ENCODE results near the gene ENOSF1.

ENOSF1 gene

GRCh38 chr18:629269-630150, 82.9 kb downstream of the ENOSF1 start:
- no peak for DNase-seq

DNA sequence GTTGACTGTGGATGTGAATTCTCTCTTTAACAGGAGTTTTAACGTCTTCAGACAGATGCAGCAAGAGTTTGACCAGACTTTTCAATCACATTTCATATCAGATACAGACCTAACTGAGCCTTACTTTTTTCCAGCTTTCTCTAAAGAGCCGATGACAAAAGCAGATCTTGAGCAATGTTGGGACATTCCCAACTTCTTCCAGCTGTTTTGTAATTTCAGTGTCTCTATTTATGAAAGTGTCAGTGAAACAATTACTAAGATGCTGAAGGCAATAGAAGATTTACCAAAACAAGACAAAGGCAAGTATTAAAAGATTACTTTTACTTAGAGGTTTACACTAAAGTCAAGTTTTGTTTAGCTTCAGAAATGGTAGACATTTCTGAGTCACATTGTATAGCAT, 85.2 kb downstream of the ENOSF1 start:
- no peak for DNase-seq

DNA sequence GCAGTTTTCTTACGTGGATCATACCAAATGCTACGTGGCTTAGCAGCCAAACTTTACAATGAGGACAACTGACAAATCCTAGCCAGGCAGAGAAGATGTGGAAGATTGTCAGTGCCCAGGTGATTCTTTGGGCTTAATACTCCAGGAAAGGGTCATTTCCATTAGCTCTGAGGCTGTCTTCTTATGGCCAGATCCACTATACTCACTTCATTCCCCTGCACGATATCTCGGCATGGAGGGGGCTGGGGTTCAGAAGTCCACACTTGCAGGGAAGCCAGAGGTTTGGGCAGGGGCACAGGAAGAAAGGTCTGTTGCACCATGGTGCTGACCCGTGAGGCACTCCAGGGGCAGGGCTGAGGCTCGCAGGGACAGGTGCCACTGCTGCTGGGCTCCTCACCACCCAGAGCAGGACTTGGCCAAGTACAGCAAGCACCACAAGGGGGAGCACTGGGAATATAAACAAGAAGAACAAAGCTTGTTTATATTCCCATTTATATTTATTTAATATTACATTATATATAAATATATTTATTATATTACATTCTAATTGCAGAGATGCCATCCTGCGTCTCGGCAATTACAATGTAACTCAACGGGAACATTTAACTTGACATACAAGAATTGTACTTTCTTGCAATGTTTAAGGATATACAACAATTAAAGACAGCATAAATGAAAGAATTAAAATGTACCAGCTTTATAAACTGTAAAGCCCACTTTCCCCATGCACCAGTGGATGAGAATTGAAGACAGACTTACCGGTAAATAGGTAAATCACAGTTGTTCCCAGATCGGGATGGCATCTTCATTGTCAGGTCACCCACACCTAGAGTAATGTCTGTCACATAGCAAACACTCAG, 88.4 kb downstream of the ENOSF1 start:
- peak; percentile 11 to 57 (median 26) for DNase-seq

DNA sequence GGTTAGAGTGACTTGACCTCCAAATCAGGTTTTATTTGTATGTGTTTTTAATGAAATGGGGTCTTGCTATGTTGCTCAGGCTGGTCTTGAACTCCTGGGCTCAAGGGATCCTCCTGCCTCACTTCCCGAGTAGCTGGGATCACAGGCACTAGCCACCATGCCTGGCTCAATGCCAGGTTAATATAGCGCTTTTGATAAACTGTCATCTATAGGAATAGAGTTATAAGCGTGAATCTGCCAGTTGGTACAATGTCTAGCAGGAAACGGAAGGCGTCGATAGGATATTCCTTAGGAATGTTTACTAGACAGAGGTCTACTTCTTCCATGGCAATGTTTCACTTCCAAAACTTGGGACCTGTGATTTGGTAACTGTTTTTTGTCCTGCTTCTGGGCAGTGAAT, 90.1 kb downstream of the ENOSF1 start:
- no peak for DNase-seq

DNA sequence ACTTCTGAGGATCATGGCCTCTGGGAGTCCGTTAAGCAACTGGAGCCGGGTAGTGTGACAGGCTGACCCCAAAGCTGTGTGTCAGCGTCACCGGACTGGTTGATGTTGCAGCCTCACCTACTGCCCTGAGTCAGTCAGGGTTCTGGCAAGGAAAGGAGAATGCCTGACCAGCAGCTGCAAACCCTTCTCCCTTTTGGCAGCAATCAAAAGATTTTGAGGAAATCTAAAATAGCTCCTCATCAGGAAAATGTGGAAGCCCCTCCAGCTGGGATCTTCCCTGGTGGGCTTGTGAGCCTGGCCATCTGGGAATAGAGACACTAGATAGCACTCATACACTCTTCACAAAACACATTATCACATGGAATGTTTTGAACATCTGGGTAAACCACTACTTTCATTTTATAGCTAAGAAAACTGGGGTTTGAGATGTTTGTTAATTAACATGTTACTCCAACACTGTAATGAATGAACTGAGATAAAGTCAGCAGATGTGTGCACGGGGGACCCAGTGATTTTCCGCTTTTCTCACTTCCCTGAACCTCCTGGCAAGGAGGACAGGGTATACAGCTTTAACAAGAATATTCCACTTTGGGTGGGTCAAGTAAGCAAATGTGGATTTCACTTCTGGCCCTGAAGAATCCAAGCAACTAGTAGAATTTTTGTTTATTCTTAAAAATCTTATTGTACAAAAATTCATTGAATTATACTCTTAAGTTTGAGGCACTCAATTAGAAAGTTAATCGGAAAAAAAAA, 91.0 kb downstream of the ENOSF1 start:
- DNase-seq: no peak
